GM19099 (cell line): Measurements from ENCODE around the gene LGR6.

ENCODE experiments used
- POLR2A ChIP-seq: IDR thresholded peaks from 3 replicates; pipeline ENCODE4 v1.6.1; 2011; ENCODE audit warnings: low read depth; ENCODE audit not compliant: insufficient read length; ENCODE audit errors: extremely low read depth

The LGR6 gene

DNA sequence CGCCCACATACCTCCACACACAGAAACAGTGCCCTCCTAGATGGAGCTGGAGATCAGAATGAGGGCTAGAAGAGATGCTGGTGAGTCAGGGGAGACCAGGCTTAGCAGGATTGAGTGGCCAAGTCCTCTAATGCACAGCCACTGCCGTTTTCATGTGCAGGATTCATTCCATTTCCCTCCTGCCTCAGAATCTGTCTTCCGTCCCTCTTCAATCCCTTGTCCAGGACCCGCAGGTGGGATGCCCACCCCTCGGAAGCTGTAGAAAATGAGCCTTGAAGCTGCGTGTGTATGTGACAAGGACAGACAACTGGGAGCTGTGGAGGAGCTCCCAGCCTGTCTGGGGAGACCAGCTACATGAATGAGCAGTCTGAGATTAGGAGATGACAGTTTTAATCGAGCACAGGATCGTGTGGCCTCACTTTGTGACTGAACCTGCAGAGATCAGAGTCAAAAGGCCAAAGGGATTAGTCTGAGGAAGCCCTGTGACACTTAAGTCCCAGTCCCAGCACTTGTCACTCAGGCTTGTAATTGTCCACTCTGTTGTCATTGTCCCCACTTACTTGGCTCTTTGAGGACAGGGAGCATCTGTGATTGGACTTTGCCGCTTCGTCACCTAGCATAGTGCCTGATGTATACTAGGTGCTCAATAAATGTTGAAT is 22.0 kb downstream of the LGR6 start:
- no peak for TF ChIP-seq POLR2A

DNA sequence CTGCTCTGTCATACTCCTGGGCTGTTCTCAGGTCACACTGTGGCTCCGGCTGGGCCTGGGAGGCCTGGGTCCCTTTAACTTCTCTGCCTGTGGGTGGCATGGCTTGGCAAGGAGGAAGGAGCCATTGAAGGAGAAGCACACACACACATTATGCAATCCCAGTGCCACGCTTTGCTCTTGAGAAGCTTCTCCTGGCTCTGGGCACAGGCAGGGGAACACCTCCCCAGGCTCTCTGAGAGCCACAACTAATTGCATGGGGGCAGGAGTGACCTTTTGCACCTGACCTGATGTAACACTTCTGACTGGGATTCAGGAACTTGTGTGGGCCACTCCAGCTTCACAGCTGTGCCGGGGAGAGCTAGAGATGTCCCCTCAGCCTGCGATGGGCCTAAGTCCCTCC is 23.1 kb downstream of the LGR6 start:
- TF ChIP-seq POLR2A = no peak

DNA sequence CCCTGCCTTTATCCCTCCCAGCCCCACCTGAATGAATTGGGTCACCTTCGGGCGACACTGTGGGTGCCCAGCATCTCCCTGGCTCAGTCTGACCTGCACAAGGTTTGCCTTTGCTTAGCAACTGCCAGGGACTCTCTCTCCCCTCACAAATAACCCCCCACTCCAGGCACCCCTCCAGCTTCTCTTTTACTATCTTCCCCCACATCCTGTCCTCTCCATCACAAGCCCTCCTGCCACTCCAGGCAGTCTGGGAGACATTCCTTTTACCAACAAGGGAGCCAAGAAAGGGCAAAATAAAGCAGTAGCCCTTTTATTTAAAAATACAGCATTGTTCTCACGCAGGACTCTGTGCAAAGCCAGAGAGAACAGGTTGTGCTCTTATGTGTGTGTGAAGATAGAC is 23.9 kb downstream of the LGR6 start:
- no peak for TF ChIP-seq POLR2A

DNA sequence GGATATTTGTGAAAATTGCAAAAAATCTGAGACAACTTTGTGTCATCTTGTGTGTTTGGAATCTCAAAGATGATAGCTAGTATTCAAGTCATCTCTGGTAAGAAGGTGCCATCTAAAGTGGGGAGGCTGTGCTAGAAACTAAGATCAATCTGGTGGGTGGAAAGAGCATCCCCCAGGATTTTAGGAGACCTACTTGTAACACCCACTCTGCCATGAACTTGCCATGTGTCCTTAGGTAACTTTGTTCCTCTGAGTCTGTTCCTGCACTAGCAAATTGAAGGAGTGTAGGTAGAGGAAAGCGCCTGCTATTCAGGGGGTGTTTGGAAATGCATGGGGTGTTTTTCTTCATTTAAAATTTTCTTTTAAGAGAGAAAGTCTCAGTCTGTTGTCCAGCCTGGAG is 24.4 kb downstream of the LGR6 start:
- no peak for TF ChIP-seq POLR2A

DNA sequence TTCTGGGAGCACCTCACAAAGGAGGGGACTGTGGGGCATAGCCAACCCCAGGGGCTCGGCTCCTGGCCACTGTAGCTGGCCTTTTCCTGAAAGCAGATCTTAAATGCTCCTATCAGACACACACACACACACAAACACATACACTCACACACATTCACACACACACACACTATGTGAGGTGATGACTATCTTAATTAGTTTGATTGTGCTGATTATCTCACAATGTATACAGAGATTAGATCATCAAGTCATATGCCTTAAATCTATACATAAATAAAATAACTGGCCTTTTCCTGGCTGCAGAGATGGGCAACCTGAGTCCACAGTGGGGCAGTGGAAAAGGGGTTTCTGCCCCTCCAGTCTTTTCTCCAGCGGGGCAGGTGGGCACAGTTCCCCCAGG is 27.1 kb downstream of the LGR6 start:
- no peak for TF ChIP-seq POLR2A

DNA sequence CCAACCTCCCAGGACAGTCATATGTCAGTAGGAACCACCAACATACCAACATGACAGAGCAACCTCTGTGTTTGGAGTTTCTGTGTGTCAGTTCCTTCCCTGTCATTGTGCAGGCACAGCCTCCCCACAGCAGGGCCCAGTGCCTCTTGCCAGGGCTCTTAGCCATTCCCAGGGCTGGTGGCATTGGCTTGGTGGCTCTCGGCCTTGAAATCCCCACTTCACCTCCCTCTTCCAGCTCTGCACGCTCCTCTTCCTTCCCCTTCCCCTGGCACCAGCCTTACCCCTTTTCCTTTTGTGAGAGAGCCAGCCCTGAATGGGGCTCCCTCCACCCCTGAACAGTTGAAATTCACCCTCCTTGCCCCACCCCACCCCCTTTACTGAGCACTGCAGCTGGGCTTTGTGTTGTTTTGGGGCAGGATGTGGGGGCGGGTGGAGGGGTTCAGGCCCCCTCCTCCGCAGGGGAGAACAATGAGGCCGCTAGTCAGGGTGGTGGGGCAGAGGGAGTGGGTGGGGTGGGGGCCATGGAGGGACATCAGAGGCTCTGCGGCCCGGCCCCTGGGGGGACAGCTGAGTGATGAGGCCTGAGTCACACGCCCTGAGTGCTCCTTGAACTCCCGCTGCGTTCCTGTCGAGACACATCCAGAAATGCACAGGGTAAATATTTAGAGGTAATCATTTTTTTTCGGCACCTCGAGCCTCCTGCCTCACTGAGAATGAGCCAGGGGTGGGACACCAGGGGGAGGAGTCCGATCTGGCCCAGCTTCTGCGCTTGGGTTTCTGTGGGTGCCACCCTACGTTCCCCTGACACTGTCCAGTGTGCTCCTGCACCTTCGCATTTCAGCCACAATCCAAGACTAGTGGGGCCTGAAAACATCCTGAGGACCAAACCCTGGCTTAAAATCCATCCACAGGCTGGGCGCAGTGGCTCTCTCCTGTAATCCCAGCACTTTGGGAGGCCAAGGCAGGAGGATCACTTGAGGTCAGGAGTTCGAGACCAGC is 28.6 kb downstream of the LGR6 start:
- no peak for TF ChIP-seq POLR2A

DNA sequence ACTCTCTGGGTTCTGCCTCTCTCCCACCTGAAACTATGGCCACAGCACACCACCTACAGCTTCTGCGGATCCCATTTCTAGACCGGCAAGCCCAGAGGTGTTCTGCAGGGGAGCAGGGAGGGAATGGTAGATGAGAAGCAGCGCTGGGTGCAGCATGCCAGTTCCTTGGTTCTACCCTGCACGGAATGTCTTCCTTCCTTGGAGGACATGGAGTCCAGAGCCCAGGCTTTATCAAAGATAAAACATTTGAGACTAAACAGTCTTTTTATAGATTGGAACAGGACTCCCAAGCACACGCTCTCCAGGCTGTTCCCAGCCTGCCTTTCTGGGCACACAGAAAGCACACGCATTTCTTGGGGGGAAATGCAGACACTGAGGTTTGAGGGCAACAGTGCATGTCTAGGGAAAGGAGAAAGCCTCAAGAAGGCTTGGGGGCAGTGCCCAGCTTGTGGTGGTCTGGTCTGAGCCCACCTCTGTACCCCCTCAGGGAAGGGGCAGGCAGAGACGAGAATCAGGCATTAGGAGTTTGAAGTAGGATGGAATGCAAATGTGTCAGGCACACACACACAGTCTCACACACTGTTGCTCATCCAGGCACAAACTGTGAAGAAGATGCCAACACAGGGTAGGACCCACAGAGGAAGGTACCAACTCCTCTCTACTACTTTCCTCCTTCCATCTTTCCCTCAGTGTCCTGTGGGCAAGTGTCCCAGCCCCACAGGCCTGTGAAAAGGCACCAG is 29.7 kb downstream of the LGR6 start:
- no peak for TF ChIP-seq POLR2A

DNA sequence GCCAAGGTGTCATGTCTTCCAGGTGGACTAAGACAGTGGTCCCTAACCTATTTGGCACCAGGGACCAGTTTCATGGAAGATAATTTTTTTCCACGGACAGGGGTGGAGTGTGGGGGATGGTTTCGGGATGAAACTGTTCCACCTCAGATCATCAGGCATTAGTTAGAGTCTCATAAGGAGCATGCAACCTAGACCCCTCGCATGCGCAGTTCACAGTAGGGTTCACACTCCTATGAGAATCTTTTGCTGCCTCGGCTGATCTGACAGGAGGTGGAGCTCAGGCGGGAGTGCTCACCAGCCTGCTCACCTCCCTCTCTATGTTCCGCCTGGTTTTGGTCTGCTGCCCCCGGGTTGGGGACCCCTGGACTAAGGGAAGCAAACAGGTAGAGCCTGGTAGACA is 30.9 kb downstream of the LGR6 start:
- no peak for TF ChIP-seq POLR2A

DNA sequence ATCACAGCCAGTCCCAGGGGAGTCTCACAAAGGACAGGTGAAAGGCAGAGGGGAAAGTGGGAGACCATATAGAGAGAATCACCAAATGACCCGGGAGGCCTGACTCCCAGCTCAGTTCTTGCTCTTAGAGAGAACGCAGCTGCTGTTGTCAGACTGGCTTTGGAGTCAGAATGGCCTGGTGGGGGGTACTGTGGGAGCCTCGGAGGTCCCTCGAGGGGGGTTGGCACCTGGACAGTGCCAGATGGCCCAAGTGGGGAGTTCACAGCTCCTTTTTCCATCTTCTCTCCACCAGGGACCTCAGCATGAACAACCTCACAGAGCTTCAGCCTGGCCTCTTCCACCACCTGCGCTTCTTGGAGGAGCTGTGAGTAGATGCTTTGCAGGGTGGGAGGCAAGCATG is 31.5 kb downstream of the LGR6 start:
- TF ChIP-seq POLR2A = no peak

DNA sequence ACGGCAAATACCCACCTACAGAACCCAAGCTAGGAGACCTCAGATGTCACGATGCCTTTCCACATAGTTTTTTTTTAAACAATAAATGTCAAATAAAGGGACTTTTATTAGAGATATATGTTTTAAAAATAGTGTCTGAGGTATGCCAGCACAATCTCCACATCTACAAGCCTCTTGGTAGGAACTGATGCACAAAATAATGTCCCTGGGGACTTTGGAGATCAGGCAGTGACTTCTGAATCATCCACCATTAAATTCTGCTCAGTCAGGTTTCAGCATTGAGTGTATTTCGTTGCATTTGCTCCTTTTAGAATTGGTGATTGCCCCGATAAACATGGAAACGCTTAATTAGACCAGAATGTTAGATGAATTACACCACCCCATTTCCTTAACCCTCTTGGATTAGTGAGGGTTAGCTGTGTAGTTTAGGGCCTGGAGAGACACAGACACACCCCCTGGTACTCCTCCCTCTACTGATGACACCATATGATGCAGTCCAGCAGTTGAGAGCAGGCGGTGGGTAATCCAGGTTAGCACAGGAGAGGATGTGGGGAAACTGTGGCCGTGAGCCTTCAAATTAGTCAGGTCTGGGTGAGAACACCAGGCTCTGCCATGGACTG is 33.6 kb downstream of the LGR6 start:
- no peak for TF ChIP-seq POLR2A

DNA sequence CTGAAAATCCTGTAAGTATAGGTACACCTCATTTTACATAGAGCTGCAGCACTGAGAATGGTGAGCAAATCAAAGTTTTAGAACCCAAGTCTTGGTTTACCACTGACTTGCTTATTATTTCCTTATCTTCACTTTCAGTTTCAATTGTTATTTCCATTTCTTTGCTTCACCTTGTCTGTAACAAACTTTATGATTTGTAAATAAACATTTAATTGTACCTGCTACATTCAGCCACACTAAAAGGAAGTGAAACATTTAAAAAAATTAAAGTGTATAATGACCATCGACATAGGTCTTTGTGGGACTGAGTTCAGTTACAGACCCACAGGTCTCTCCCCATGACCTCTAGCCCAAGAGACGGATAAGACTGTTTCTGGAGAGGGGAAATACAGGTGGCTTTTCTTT is 34.4 kb downstream of the LGR6 start:
- no peak for TF ChIP-seq POLR2A

DNA sequence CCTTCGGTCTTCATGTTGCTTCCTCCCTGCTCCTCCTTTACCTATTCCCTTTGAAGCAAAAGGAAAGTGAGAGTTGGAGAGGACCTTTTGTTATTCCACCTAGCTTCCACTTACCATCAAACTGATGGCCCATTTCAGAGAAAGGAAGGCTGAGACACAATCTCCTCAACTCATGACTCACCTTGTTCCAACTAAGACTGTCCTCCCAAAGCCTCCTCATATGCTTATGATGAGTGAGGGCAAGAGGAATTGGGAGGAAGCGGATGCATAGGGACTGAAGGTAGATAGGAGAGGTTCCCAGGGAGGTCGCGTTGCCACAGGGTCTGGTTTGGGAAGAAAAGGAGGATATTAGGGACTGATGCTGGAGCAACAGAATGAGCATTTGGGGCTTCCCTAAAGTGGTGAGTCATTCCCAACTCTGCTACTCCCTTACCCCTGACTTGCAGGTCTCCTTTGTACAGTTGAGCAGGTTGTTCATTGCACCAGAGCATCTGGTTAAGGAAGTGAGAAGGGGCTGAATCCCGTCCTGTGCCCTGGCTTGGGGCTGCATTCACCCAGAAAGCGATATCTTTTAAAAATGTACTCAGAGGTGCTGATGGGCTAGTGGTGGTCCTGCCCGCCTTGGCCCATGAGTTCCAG is 35.0 kb downstream of the LGR6 start:
- TF ChIP-seq POLR2A = no peak

DNA sequence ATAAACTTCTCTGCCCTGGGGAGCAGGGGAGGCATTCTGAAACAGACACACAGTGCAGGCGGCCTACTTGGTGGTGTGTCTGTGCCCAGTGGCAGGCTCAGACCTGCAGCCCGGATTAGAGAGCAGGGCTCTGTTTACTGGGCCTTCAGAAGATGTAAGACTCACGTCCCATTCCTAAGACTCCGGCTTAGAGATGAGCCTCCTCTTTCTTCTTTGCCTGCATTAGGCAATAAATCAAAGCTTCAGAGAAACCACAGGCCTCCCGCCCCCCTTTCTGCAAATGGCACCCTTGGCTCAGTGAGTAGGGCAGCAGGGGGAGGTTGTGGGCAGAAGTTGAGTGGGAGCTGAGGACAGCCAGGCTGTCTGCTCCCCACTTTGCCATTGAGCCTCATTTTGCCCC is 35.8 kb downstream of the LGR6 start:
- no peak for TF ChIP-seq POLR2A

DNA sequence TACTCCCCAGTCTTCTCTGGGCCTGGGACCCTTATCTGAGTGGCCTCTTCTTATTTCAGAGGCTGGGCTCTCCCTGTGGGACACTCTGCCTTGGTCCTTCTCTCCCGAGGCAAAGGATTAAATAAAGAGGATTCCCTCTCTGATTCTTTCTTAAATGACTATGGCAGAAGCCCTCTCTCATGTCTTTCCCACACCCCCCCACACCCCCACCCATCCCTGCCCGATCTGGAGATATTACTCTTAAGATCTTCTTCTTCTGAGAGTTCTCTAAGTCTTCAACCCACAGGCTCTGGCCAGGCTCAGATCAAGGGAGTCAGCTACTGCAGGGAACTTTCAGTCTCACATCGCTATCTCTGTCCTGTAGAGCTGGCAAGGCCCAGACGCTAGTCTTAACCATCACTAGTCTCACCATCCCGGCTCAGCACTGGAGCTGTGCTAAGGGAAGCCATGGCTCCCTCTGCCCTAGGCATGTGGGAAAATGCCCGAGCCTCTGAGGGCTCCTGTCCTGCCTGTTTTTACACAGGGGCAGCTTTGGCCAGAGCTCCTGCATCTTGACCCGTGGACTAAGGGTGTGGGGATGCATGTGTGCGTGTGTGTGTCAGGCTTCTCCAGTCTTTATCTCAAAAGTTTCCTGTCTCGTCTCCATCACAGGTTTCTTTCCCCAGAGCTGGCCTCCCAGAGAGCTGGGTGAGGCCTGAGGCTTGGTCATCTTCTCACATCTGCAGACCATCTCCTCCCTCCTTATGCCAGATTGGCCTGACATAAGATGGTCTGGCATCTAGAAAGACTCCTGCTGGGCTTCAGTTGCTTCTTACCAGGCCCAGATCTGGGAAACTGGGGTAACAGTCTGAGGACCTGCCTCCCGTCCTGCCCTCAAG is 36.7 kb downstream of the LGR6 start:
- TF ChIP-seq POLR2A = no peak
